ENCODE measurements around the gene CAMTA1.

The CAMTA1 gene

DNA sequence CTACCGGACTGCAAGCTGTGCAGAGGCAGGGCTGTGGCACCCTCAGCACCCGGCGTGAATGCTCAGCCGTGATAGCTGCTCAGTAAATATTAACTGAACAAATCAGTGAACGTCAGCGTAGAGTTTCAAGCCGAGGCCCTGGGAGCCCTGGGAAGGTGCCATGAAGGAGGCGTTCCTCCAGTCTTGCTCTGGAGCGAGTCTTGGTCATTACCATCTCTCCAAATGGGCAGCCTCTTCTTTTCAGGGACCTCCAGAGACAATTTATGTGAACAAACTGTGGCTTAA is 449.2 kb downstream of the CAMTA1 start:
- Histone ChIP-seq H3K36me3 (ENCODE audit: insufficient read depth, low read length) (no peaks in the 10 kb centered on the region), H3K4me2 (ENCODE audit: insufficient read depth, low read length) (no peak overlapping the region), H3K9ac (ENCODE audit: low read depth, low read length) (no peak overlapping the region), H3K4me3 (ENCODE audit: low read depth in 1 of 2, low read length in 2 of 2) (no peak overlapping the region), H3K27me3 (ENCODE audit: insufficient read depth, low read length, poor library complexity) (peaks cover 5% of the 10 kb centered on the region), H3K4me1 (ENCODE audit: insufficient read depth, low read length) (no peaks in the 10 kb centered on the region), H4K20me1 (ENCODE audit: insufficient read depth, low read length) (no peaks in the 10 kb centered on the region), H3K79me2 (ENCODE audit: insufficient read depth, low read length) (no peaks in the 10 kb centered on the region), H3K27ac (ENCODE audit: low read length) (no peak overlapping the region), H2AFZ (ENCODE audit: low read depth, low read length) (no peak overlapping the region), H3K9me3 (ENCODE audit: insufficient read depth, low read length, severe bottlenecking) (no peaks in the 10 kb centered on the region)
- TF ChIP-seq, protein P1, sequence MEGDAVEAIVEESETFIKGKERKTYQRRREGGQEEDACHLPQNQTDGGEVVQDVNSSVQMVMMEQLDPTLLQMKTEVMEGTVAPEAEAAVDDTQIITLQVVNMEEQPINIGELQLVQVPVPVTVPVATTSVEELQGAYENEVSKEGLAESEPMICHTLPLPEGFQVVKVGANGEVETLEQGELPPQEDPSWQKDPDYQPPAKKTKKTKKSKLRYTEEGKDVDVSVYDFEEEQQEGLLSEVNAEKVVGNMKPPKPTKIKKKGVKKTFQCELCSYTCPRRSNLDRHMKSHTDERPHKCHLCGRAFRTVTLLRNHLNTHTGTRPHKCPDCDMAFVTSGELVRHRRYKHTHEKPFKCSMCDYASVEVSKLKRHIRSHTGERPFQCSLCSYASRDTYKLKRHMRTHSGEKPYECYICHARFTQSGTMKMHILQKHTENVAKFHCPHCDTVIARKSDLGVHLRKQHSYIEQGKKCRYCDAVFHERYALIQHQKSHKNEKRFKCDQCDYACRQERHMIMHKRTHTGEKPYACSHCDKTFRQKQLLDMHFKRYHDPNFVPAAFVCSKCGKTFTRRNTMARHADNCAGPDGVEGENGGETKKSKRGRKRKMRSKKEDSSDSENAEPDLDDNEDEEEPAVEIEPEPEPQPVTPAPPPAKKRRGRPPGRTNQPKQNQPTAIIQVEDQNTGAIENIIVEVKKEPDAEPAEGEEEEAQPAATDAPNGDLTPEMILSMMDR (IDR thresholded peaks at IDR 0.05; ENCODE audit: borderline replicate concordance, extremely low read depth, low read length, poor library complexity, severe bottlenecking) = no peak
- TF ChIP-seq EZH2 (IDR thresholded peaks at IDR 0.05; ENCODE audit: borderline replicate concordance, low read depth, low read length, severe bottlenecking) = no peak
- ATAC-seq (ENCODE audit: insufficient read depth, low read depth) (no peak), DNase-seq (no peak)

DNA sequence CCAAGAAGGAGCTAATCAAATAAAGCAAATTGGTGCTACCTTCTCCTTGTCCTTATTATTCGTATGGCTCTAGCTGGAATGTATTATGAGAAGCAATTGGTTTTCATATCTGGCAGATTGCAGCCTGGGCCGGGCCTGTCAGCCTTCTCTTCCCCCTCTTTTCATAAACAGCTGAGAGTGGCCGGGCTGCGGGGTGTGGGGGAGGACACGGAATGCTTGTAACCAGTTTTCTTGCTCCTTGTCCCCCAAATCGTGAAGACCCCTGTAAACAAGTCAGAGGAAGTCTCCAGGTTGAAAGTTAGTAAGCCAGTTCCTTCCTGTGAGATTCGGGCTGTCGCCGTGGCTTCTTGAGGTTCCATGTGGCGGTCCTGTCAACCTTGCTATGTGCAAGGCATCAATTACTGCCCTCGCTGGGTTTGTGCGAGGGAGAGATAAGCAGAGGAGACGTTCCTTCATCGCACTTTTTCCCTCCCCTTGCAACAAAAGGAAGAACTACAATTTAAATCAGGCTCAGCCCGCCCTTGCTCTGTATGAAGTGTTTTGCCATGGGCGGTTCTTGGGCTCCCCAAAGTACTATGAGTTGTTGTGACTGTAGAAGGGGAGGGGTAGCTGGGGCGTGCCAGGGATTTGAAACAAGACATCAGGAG is 450.7 kb downstream of the CAMTA1 start:
- Histone ChIP-seq H4K20me1 (ENCODE audit: insufficient read depth, low read length) (no peaks in the 10 kb centered on the region), H2AFZ (ENCODE audit: low read depth, low read length) (no peak overlapping the region), H3K4me3 (ENCODE audit: low read depth in 1 of 2, low read length in 2 of 2) (no peak overlapping the region), H3K9me3 (ENCODE audit: insufficient read depth, low read length, severe bottlenecking) (no peaks in the 10 kb centered on the region), H3K79me2 (ENCODE audit: insufficient read depth, low read length) (no peaks in the 10 kb centered on the region), H3K4me2 (ENCODE audit: insufficient read depth, low read length) (no peak overlapping the region), H3K4me1 (ENCODE audit: insufficient read depth, low read length) (no peaks in the 10 kb centered on the region), H3K27me3 (ENCODE audit: insufficient read depth, low read length, poor library complexity) (peaks cover 5% of the 10 kb centered on the region), H3K27ac (ENCODE audit: low read length) (no peak overlapping the region), H3K36me3 (ENCODE audit: insufficient read depth, low read length) (no peaks in the 10 kb centered on the region), H3K9ac (ENCODE audit: low read depth, low read length) (no peak overlapping the region)
- no peak for DNase-seq
- no peak for ATAC-seq (ENCODE audit: insufficient read depth, low read depth)
- TF ChIP-seq, protein P1 (IDR thresholded peaks at IDR 0.05; ENCODE audit: borderline replicate concordance, extremely low read depth, low read length, poor library complexity, severe bottlenecking) = no peak
- no peak for TF ChIP-seq EZH2 (IDR thresholded peaks at IDR 0.05; ENCODE audit: borderline replicate concordance, low read depth, low read length, severe bottlenecking)

DNA sequence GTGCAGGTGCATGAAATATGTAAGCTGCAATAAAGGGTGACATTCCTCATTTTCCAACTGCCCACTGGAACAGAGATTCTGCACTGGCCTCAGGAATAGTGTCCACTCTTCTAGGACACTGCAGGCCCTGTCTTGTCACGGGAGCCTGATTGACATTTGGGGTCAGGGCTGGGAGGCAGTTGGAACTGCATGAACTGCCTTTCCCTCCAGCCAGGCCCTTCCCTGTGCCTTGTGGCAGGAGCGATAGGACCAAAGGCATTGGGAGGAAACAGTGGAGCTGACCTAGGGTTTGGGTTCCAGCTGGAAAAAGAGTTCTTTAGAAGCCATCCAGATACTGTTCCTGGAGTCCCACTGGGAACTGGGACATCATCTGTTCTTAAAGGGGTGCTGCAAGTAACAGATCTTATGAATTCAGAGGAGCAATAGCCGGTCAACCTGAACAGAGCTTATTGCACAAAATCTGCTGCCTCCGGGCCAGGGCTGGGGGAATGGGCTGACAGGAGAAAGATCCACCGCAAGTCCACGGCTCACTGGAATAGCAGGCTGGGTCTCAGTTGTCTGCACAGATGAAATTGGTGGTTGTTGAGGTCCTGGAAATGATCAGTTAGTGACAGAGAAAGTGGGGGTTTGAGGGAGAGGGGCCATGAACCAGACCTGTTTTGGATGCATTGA is 451.7 kb downstream of the CAMTA1 start:
- H2AFZ ChIP-seq (ENCODE audit: low read depth, low read length) = no peak overlapping the region
- H3K9ac ChIP-seq (ENCODE audit: low read depth, low read length) = no peak overlapping the region
- H4K20me1 ChIP-seq (ENCODE audit: insufficient read depth, low read length) = no peaks in the 10 kb centered on the region
- TF ChIP-seq, protein P1 (IDR thresholded peaks at IDR 0.05; ENCODE audit: borderline replicate concordance, extremely low read depth, low read length, poor library complexity, severe bottlenecking) = no peak
- no peak for TF ChIP-seq EZH2 (IDR thresholded peaks at IDR 0.05; ENCODE audit: borderline replicate concordance, low read depth, low read length, severe bottlenecking)
- no peak for ATAC-seq (ENCODE audit: insufficient read depth, low read depth)
- H3K79me2 ChIP-seq (ENCODE audit: insufficient read depth, low read length) = no peaks in the 10 kb centered on the region
- H3K36me3 ChIP-seq (ENCODE audit: insufficient read depth, low read length) = no peaks in the 10 kb centered on the region
- no peaks in the 10 kb centered on the region for H3K4me1 ChIP-seq (ENCODE audit: insufficient read depth, low read length)
- H3K4me2 ChIP-seq (ENCODE audit: insufficient read depth, low read length) = no peak overlapping the region
- peaks cover 5% of the 10 kb centered on the region for H3K27me3 ChIP-seq (ENCODE audit: insufficient read depth, low read length, poor library complexity)
- no peaks in the 10 kb centered on the region for H3K9me3 ChIP-seq (ENCODE audit: insufficient read depth, low read length, severe bottlenecking)
- H3K27ac ChIP-seq (ENCODE audit: low read length) = no peak overlapping the region
- H3K4me3 ChIP-seq (ENCODE audit: low read depth in 1 of 2, low read length in 2 of 2) = no peak overlapping the region
- DNase-seq = no peak

All from DND-41 (cell line).